Smooth muscle cell (in vitro differentiated cells): ENCODE measurements around the gene ERO1B. TPM values are rescaled to one million over a fixed set of nuclear protein-coding genes. Genes with fewer than 3 reads are reported as not detected.
"Not testable (repeated sequence)": the region's sequence is repeated elsewhere in the genome, so short reads cannot be mapped to it uniquely, and the experiment has no call there.

Experiments
- DNase-seq: peaks from one replicate; lab custom pipeline; 2025; ENCODE audit not compliant: unreplicated experiment; lab: John Stamatoyannopoulos, UW
- H2AFZ ChIP-seq: fragments of 200-600 bp; sonication (generic); 2 replicates; pipeline ENCODE4 v1.6.0; 2016; ENCODE audit warnings: antibody characterized with exemption, low read depth, mild to moderate bottlenecking
- H3F3A ChIP-seq: fragments of 200-600 bp; sonication (generic); 2 replicates; pipeline ENCODE4 v1.6.0; 2017; ENCODE audit warnings: antibody characterized with exemption, low read depth
- H3K27ac ChIP-seq: fragments of 200-600 bp; sonication (generic); 2 replicates; pipeline ENCODE4 v1.5.1; 2016; ENCODE audit warnings: low read depth, mild to moderate bottlenecking
- H3K27me3 ChIP-seq: fragments of 200-600 bp; sonication (generic); 2 replicates; pipeline ENCODE4 v1.6.1; 2016; ENCODE audit warnings: low read depth, mild to moderate bottlenecking
- H3K36me3 ChIP-seq: fragments of 200-600 bp; sonication (generic); 2 replicates; pipeline ENCODE4 v1.5.1; 2016; ENCODE audit warnings: low read depth
- H3K4me1 ChIP-seq: fragments of 200-600 bp; sonication (generic); 2 replicates; pipeline ENCODE4 v1.5.1; 2016; ENCODE audit warnings: low read depth
- H3K4me2 ChIP-seq: fragments of 200-600 bp; sonication (generic); 2 replicates; pipeline ENCODE4 v1.6.0; 2016; ENCODE audit warnings: mild to moderate bottlenecking
- H3K4me3 ChIP-seq: fragments of 200-600 bp; sonication (generic); 2 replicates; pipeline ENCODE4 v1.5.1; 2016; ENCODE audit warnings: mild to moderate bottlenecking
- H3K79me2 ChIP-seq: fragments of 200-600 bp; sonication (generic); 2 replicates; pipeline ENCODE4 v1.6.0; 2016; ENCODE audit warnings: low read depth, mild to moderate bottlenecking
- H3K9ac ChIP-seq: fragments of 200-600 bp; sonication (generic); 2 replicates; pipeline ENCODE4 v1.6.0; 2016; ENCODE audit warnings: low read depth
- H3K9me3 ChIP-seq: fragments of 200-600 bp; sonication (generic); replicated peaks from 2 replicates; pipeline ENCODE4 v1.5.1; 2016; ENCODE audit warnings: low read depth
- H4K20me1 ChIP-seq: fragments of 200-600 bp; sonication (generic); 2 replicates; pipeline ENCODE4 v1.6.0; 2016; ENCODE audit warnings: low read depth
- CTCF ChIP-seq: fragments of 200-600 bp; sonication (generic); IDR thresholded peaks from 2 replicates; pipeline ENCODE4 v1.5.1; 2017; ENCODE audit warnings: borderline replicate concordance, mild to moderate bottlenecking, antibody characterized with exemption; ENCODE audit not compliant: insufficient read depth, poor library complexity, severe bottlenecking
- WGBS: methylation state at CpG from one replicate; pipeline ENCODE4 v1.1.7; 2016; ENCODE audit warnings: low lambda C conversion rate; 5-methylcytosine and 5-hydroxymethylcytosine counted together
- polyA plus RNA-seq: library from polyadenylated mRNA; unstranded; fragments of >200 nt; fragmentation: Nextera tagmentation; extraction: Ambion mirVana; gene quantifications from 2 replicates; pipeline ENCODE4 v1.2.1, GENCODE V29; 2016
- total RNA-seq: library from RNA; depleted of rRNA; stranded (reverse); fragments of >200 nt; gene quantifications from 2 replicates; pipeline ENCODE4 v1.2.3, GENCODE V29; 2014

ERO1B gene
- total RNA-seq (1.9 and 3.7 TPM in 2 replicates), polyA plus RNA-seq (1.3 and 2.1 TPM in 2 replicates)

- Histone ChIP-seq H3K4me2 (peak within 1 kb of the TSS; percentile 83), H3K79me2 (no peaks in the 10 kb centered on the region), H4K20me1 (no peaks in the 10 kb centered on the region), H2AFZ (peak within 1 kb of the TSS; percentile 92), H3K36me3 (no peaks in the 10 kb centered on the region), H3K9me3 (no peaks in the 10 kb centered on the region), H3K4me3 (peak within 1 kb of the TSS; percentile 81), H3K27ac (no peak within 1 kb of the TSS), H3K4me1 (peaks cover 12% of the 10 kb centered on the region), H3K9ac (peak within 1 kb of the TSS; percentile 45), H3F3A (no peaks in the 10 kb centered on the region), H3K27me3 (peaks cover 33% of the 10 kb centered on the region)
- no peak for TF ChIP-seq CTCF
- 1% methylated on average over 64 of the region's 81 CpGs for WGBS
- peak; percentile 85 for DNase-seq
These were observed at the start of gene ERO1B for GRCh38 chr1:236281654-236282424. Gene ERO1B (minus strand): TSS chr1:236281958. CDS start chr1:236281783, 175 bp downstream.

GRCh38 chr1:236331412-236331811 is 49.7 kb upstream of the ERO1B start:
- H3K27me3 ChIP-seq, H3K4me3 ChIP-seq: not testable (repeated sequence)
- WGBS, result 87% methylated on average over 3 of the region's 3 CpGs

GRCh38 chr1:236326432-236326831 is 44.7 kb upstream of the ERO1B start:
- 4% methylated on average over 1 of the region's 1 CpG for WGBS
- no peak for TF ChIP-seq CTCF
- H3K4me3 ChIP-seq, result no peak overlapping the region
- no peak for DNase-seq
- no peaks in the 10 kb centered on the region for H3K27me3 ChIP-seq
- no peaks in the 10 kb centered on the region for H3K79me2 ChIP-seq
- H3K9me3 ChIP-seq, result peaks cover 11% of the 10 kb centered on the region
- H2AFZ ChIP-seq, result no peak overlapping the region
- no peaks in the 10 kb centered on the region for H3K36me3 ChIP-seq
- no peak overlapping the region for H3K27ac ChIP-seq
- no peaks in the 10 kb centered on the region for H3K4me1 ChIP-seq
- no peak overlapping the region for H3K9ac ChIP-seq
- H4K20me1 ChIP-seq, result no peaks in the 10 kb centered on the region
- H3K4me2 ChIP-seq, result no peak overlapping the region
- H3F3A ChIP-seq, result no peaks in the 10 kb centered on the region

More at GRCh38 chr1:236331412-236331811, 49.7 kb upstream of the ERO1B start:
- not testable (repeated sequence) for H3F3A ChIP-seq, H3K27ac ChIP-seq, H3K4me1 ChIP-seq, H3K9me3 ChIP-seq, H3K9ac ChIP-seq, H3K4me2 ChIP-seq, H3K79me2 ChIP-seq, DNase-seq, H2AFZ ChIP-seq, H4K20me1 ChIP-seq, H3K36me3 ChIP-seq

- Histone ChIP-seq H3F3A (no peaks in the 10 kb centered on the region), H3K4me3 (no peak overlapping the region)
These were observed 43.8 kb upstream of the ERO1B start for GRCh38 chr1:236325567-236325966.

More at GRCh38 chr1:236325567-236325966, 43.8 kb upstream of the ERO1B start:
- Histone ChIP-seq H3K27me3 (no peaks in the 10 kb centered on the region), H3K9me3 (peaks cover 11% of the 10 kb centered on the region), H3K27ac (no peak overlapping the region), H3K9ac (no peak overlapping the region), H3K36me3 (no peaks in the 10 kb centered on the region), H2AFZ (no peak overlapping the region), H3K4me1 (no peaks in the 10 kb centered on the region), H4K20me1 (no peaks in the 10 kb centered on the region), H3K4me2 (no peak overlapping the region), H3K79me2 (no peaks in the 10 kb centered on the region)
- DNase-seq, result no peak
- WGBS, result 93% methylated on average over 2 of the region's 2 CpGs
- TF ChIP-seq CTCF, result no peak
